GM21786 (cell line): ENCODE data around the gene PNPLA1.
A peak's percentile ranks its signal among the peaks of the same experiment; 100 is the strongest.

Experiments
- ATAC-seq: cut with Tn5 transposase; IDR thresholded peaks from one replicate; pipeline ENCODE4 v1.9.1; 2021; ENCODE audit not compliant: unreplicated experiment

Gene PNPLA1

DNA sequence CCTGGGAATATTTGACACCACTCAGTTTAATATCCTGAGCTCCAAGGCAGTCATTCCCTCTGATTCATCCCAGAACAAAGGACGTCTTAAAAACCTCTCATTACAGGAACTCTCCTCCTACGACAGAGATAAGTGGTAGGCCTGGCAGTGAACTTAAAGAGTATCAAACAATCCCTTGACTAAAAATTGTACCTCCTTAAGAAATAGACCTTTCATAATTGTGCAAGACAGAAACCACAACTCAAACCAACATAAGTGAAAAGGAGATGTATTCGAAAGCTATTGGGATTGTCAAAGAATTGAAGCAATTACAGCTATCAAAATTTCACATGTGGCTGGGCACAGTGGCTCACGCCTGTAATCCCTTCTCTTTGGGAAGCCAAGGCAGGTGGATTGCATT is 86.0 kb downstream of the PNPLA1 start:
- no peak for ATAC-seq

DNA sequence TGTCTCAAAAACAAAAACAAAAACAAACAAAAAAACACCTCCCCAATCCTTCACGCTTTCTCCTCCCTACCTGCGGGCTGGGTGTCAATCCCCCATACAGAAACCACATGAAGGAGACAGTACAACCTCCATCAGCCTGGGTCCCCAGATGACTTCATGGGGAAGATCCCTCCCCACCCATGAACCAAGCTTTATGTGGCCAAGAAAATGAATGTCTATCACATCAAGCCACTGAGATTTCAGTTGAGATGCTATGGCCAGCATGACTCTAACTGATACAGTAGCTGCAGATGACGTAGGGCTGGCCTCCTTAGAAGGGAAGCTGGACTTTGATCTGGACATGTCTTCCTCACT is 88.0 kb downstream of the PNPLA1 start:
- ATAC-seq: peak; percentile 37
